ENCODE measurements around the gene ZKSCAN2. TPM values are rescaled to one million over a fixed set of nuclear protein-coding genes. Genes with fewer than 3 reads are reported as not detected.

The ZKSCAN2 gene
- total RNA-seq, 2 experiments from 2014 or later: 7.6 to 11.7 TPM

DNA sequence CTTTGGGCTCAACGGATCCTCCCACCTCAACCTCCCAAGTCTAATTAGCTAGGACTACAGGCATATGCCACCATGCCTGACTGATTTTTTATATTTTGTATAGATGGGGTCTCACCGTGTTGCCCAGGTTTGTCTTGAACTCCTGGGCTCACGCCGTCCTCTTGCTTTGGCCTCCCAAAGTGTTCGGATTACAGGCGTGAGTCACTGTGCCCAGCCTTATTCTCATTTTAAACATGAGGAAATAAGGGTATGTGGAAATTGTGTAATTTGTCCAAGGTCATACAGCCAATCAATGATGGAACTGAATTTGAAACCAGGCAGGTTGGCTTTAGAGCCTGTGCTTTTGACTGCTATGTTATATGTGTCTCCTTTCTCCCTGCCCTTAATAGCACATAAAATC, 68.3 kb downstream of the ZKSCAN2 start:
- intact Hi-C loops (cut with micrococcal nuclease; ENCODE audit: unreplicated experiment): no loop called here
- Histone ChIP-seq H3K79me2 (ENCODE audit: insufficient read depth, low read depth, low read length) (no peaks in the 10 kb centered on the region), H3K4me1 (ENCODE audit: insufficient read depth, low read length, poor library complexity, severe bottlenecking) (no peaks in the 10 kb centered on the region), H3K9me3 (ENCODE audit: low read length) (no peaks in the 10 kb centered on the region), H3K27ac (ENCODE audit: low read depth, low read length, poor library complexity, severe bottlenecking) (no peak overlapping the region), H2AFZ (ENCODE audit: low read length) (no peak overlapping the region), H3K4me2 (ENCODE audit: low read length) (no peak overlapping the region), H3K36me3 (ENCODE audit: insufficient read depth, low read length) (no peaks in the 10 kb centered on the region), H4K20me1 (ENCODE audit: insufficient read depth, low read length) (no peaks in the 10 kb centered on the region), H3K4me3 (ENCODE audit: low read depth, low read length, poor library complexity, severe bottlenecking) (no peak overlapping the region), H3K9me2 (ENCODE audit: insufficient read depth, low read length) (no peaks in the 10 kb centered on the region)
- BruUV-seq (replicated peaks): no TSS peak
- ChIA-PET POLR2A (no interaction called here), CTCF (ENCODE audit: unreplicated experiment) (no interaction called here)
- no peak for TF ChIP-seq EZH2phosphoT487 (IDR thresholded peaks at IDR 0.05; ENCODE audit: borderline replicate concordance, low read depth, low read length)
- TF ChIP-seq, protein P1, sequence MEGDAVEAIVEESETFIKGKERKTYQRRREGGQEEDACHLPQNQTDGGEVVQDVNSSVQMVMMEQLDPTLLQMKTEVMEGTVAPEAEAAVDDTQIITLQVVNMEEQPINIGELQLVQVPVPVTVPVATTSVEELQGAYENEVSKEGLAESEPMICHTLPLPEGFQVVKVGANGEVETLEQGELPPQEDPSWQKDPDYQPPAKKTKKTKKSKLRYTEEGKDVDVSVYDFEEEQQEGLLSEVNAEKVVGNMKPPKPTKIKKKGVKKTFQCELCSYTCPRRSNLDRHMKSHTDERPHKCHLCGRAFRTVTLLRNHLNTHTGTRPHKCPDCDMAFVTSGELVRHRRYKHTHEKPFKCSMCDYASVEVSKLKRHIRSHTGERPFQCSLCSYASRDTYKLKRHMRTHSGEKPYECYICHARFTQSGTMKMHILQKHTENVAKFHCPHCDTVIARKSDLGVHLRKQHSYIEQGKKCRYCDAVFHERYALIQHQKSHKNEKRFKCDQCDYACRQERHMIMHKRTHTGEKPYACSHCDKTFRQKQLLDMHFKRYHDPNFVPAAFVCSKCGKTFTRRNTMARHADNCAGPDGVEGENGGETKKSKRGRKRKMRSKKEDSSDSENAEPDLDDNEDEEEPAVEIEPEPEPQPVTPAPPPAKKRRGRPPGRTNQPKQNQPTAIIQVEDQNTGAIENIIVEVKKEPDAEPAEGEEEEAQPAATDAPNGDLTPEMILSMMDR (conservative IDR thresholded peaks at IDR 0.05; ENCODE audit: low read length): no peak
- DNase-seq (ENCODE audit: low spot score): no peak

DNA sequence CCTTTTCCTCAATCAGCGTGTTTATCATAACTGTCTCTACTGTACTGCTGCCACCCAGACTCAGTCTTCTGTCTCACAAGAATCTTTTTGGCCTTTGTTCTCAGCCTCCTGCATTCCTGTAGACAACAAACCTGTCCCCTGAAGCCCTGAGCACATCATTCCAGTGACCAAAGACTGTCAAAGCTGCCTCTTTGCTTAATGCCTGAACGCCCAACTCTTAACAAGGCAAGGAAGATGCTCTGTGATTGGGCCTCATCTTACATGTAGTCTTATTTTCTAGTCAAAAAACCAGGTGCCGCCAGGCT, 70.2 kb downstream of the ZKSCAN2 start:
- Histone ChIP-seq H3K36me3 (ENCODE audit: insufficient read depth, low read length) (no peaks in the 10 kb centered on the region), H3K27ac (ENCODE audit: low read depth, low read length, poor library complexity, severe bottlenecking) (no peak overlapping the region), H4K20me1 (ENCODE audit: insufficient read depth, low read length) (no peaks in the 10 kb centered on the region), H3K9me3 (ENCODE audit: low read length) (no peaks in the 10 kb centered on the region), H3K9me2 (ENCODE audit: insufficient read depth, low read length) (no peaks in the 10 kb centered on the region), H2AFZ (ENCODE audit: low read length) (no peak overlapping the region), H3K79me2 (ENCODE audit: insufficient read depth, low read depth, low read length) (no peaks in the 10 kb centered on the region), H3K4me2 (ENCODE audit: low read length) (no peak overlapping the region), H3K4me1 (ENCODE audit: insufficient read depth, low read length, poor library complexity, severe bottlenecking) (no peaks in the 10 kb centered on the region), H3K4me3 (ENCODE audit: low read depth, low read length, poor library complexity, severe bottlenecking) (no peak overlapping the region)
- DNase-seq (ENCODE audit: low spot score): no peak
- intact Hi-C loops (cut with micrococcal nuclease; ENCODE audit: unreplicated experiment): no loop called here
- no TSS peak for BruUV-seq (replicated peaks)
- ChIA-PET CTCF (ENCODE audit: unreplicated experiment) (no interaction called here), POLR2A (no interaction called here)
- no peak for TF ChIP-seq EZH2phosphoT487 (IDR thresholded peaks at IDR 0.05; ENCODE audit: borderline replicate concordance, low read depth, low read length)
- TF ChIP-seq, protein P1 (conservative IDR thresholded peaks at IDR 0.05; ENCODE audit: low read length): no peak

Other genes with a start within 250 kb of the ZKSCAN2 start
- 31.4 and 37.1 TPM in 2 replicates for gene ARHGAP17, start 242.5 kb downstream of the ZKSCAN2 start, total RNA-seq (2014; rRNA removed; shearing (Covaris generic))
- 89.3 and 95.1 TPM in 2 replicates for gene ARHGAP17, start 242.5 kb downstream of the ZKSCAN2 start, total RNA-seq (2022)
- 19.4 and 31.3 TPM in 2 replicates for gene LCMT1, start 146.1 kb downstream of the ZKSCAN2 start, total RNA-seq (2014; rRNA removed; shearing (Covaris generic))
- gene LCMT1, start 146.1 kb downstream of the ZKSCAN2 start, total RNA-seq (2022): 41.1 and 42.0 TPM in 2 replicates
- gene AQP8, start 40.9 kb downstream of the ZKSCAN2 start, total RNA-seq (2014; rRNA removed; shearing (Covaris generic)): not detected in 2 replicates
- not detected in 2 replicates for gene AQP8, start 40.9 kb downstream of the ZKSCAN2 start, total RNA-seq (2022)

All from OCI-LY7 (cell line).